Mucosa of descending colon (tissue), 3 donors: ENCODE results near the gene PRR7. TPM values are rescaled to one million over a fixed set of nuclear protein-coding genes. Genes with fewer than 3 reads are reported as not detected.

Experiments
- ATAC-seq: fragments of 200-7000 bp; cut with Tn5 transposase; one replicate; pipeline ENCODE4 v1.9.1; 2020; ENCODE audit warnings: mild to moderate bottlenecking, moderate library complexity
- DNase-seq, 3 donors: peaks; one replicate each; pipeline ENCODE4 v3.0.0-alpha.2; 2020
- H3K36me3 ChIP-seq: fragments of 200-600 bp; one replicate; pipeline ENCODE4 v1.8.0; 2021; ENCODE audit warnings: low read depth, mild to moderate bottlenecking
- H3K4me1 ChIP-seq: fragments of 200-600 bp; one replicate; pipeline ENCODE4 v1.8.0; 2021; ENCODE audit warnings: low read depth, mild to moderate bottlenecking
- H3K4me3 ChIP-seq: fragments of 200-600 bp; one replicate; pipeline ENCODE4 v1.8.0; 2021; ENCODE audit warnings: mild to moderate bottlenecking
- H3K9me3 ChIP-seq: fragments of 200-600 bp; one replicate; pipeline ENCODE4 v1.8.0; 2021; ENCODE audit warnings: mild to moderate bottlenecking
- CTCF ChIP-seq: fragments of 200-600 bp; IDR thresholded peaks from one replicate; pipeline ENCODE4 v1.8.0; 2022; ENCODE audit warnings: antibody characterized with exemption, mild to moderate bottlenecking
- intact Hi-C, 2 donors: fragments of 100-400 bp; cut with DNase I in 1 of 2; cut with micrococcal nuclease in 1 of 2; formaldehyde crosslinking; loops; one replicate each; pipeline versions ENCODE4 v1.11.0 to v1.11.1; 2022; cut with DNase I, micrococcal nuclease
- total RNA-seq, 3 donors: library from RNA; stranded (reverse); fragmentation: NEBNext Ultra II Directional in 2 of 3; extraction: Animal tissue kit (Norgen Biotek cat#: 25700) in 2 of 3; gene quantifications; one replicate each; pipeline versions ENCODE4 v1.2.1 to v1.2.4, GENCODE V29; 2021 to 2023
- donor health status: DM: no; HTN: no; CAD: no; lungs with moderate emphysema.
- donor health status: DM: no; HTN: no; CAD: no.
- donor health status: DM: no; HTN: yes; CAD: no.

Gene PRR7
- total RNA-seq, 3 donors from 2014 or later = 1.1 to 1.2 (median 1.2) TPM

- no peaks in the 10 kb centered on the region for H3K9me3 ChIP-seq
- H3K4me3 ChIP-seq = no peak overlapping the region
- intact Hi-C loops = no loop called here
- ATAC-seq = no peak
- TF ChIP-seq CTCF = no peak
- H3K36me3 ChIP-seq = no peaks in the 10 kb centered on the region
- peaks cover 5% of the 10 kb centered on the region for H3K4me1 ChIP-seq
- DNase-seq = no peak
Observed at GRCh38 chr5:177487144-177487543, 40.5 kb downstream of the PRR7 start.

- no peak for ATAC-seq
- no peak for TF ChIP-seq CTCF
- H3K9me3 ChIP-seq = no peaks in the 10 kb centered on the region
- intact Hi-C loops = no loop called here
- DNase-seq = peak in 1 of 3 donors; percentile 25
- H3K4me3 ChIP-seq = no peak overlapping the region
- H3K4me1 ChIP-seq = peaks cover 5% of the 10 kb centered on the region
- no peaks in the 10 kb centered on the region for H3K36me3 ChIP-seq
Observed at GRCh38 chr5:177487975-177488374, 41.4 kb downstream of the PRR7 start.

- TF ChIP-seq CTCF = no peak
- Histone ChIP-seq H3K4me3 (no peak overlapping the region), H3K9me3 (no peaks in the 10 kb centered on the region), H3K36me3 (no peaks in the 10 kb centered on the region), H3K4me1 (peaks cover 10% of the 10 kb centered on the region)
- ATAC-seq (peak; percentile 74), DNase-seq (peak; percentile 71 to 77 (median 74))
- intact Hi-C loops = no loop called here
Observed at GRCh38 chr5:177489119-177489716, 42.6 kb downstream of the PRR7 start.

- Histone ChIP-seq H3K9me3 (no peaks in the 10 kb centered on the region), H3K4me3 (no peak overlapping the region), H3K36me3 (no peaks in the 10 kb centered on the region), H3K4me1 (peaks cover 20% of the 10 kb centered on the region)
- no peak for DNase-seq
- TF ChIP-seq CTCF = no peak
- ATAC-seq = no peak
- intact Hi-C loops = no loop called here
Observed at GRCh38 chr5:177490311-177490991, 43.8 kb downstream of the PRR7 start.

GRCh38 chr5:177490992-177491391, 44.4 kb downstream of the PRR7 start:
- H3K4me3 ChIP-seq = no peak overlapping the region
- intact Hi-C loops = no loop called here
- H3K4me1 ChIP-seq = peaks cover 22% of the 10 kb centered on the region
- no peak for TF ChIP-seq CTCF
- H3K36me3 ChIP-seq = no peaks in the 10 kb centered on the region
- no peak for DNase-seq
- no peaks in the 10 kb centered on the region for H3K9me3 ChIP-seq
- no peak for ATAC-seq
